Hematopoietic multipotent progenitor cell treated with erythropoietin and hydrocortisone succinate and interleukin-3 and kit ligand, for 17 days (in vitro differentiated cells): Measurements from ENCODE around the gene DDX11.
"Not testable (repeated sequence)": the region's sequence is repeated elsewhere in the genome, so short reads cannot be mapped to it uniquely, and the experiment has no call there.

ENCODE experiments used
- DNase-seq: peaks from one replicate; pipeline ENCODE4 v3.0.0-alpha.2; 2015; ENCODE audit warnings: low spot score

DDX11 gene

GRCh38 chr12:31073527-31074332 lies at the start of gene DDX11:
DDX11 (plus strand) TSS chr12:31073860; CDS start chr12:31078394, 4,534 bp downstream.
- DNase-seq: peak; percentile 75

- no peak for DNase-seq
Observed at GRCh38 chr12:31026202-31026601, 47.5 kb upstream of the DDX11 start.

- not testable (repeated sequence) for DNase-seq
Observed at GRCh38 chr12:31027006-31027405, 46.7 kb upstream of the DDX11 start.

GRCh38 chr12:31029468-31029867 lies 44.2 kb upstream of the DDX11 start:
- no peak for DNase-seq

GRCh38 chr12:31029916-31030562 lies 43.6 kb upstream of the DDX11 start:
- DNase-seq: no peak

GRCh38 chr12:31031951-31032335 lies 41.7 kb upstream of the DDX11 start:
- no peak for DNase-seq

- DNase-seq: no peak
Observed at GRCh38 chr12:31033146-31033545, 40.5 kb upstream of the DDX11 start.

GRCh38 chr12:31033681-31034080 lies 40.0 kb upstream of the DDX11 start:
- no peak for DNase-seq

- DNase-seq: no peak
Observed at GRCh38 chr12:31034372-31034771, 39.3 kb upstream of the DDX11 start.

- DNase-seq: no peak
Observed at GRCh38 chr12:31035226-31035625, 38.4 kb upstream of the DDX11 start.

GRCh38 chr12:31035967-31036665 lies 37.5 kb upstream of the DDX11 start:
- DNase-seq: no peak

GRCh38 chr12:31037028-31037427 lies 36.6 kb upstream of the DDX11 start:
- no peak for DNase-seq

GRCh38 chr12:31037931-31038330 lies 35.7 kb upstream of the DDX11 start:
- DNase-seq: no peak

- DNase-seq: no peak
Observed at GRCh38 chr12:31041033-31041564, 32.6 kb upstream of the DDX11 start.

GRCh38 chr12:31050143-31050542 lies 23.5 kb upstream of the DDX11 start:
- not testable (repeated sequence) for DNase-seq

- DNase-seq: not testable (repeated sequence)
Observed at GRCh38 chr12:31050548-31050947, 23.1 kb upstream of the DDX11 start.

GRCh38 chr12:31051692-31052091 lies 22.0 kb upstream of the DDX11 start:
- DNase-seq: not testable (repeated sequence)

- DNase-seq: not testable (repeated sequence)
Observed at GRCh38 chr12:31052121-31052520, 21.5 kb upstream of the DDX11 start.

GRCh38 chr12:31052666-31053439 lies 20.8 kb upstream of the DDX11 start:
- DNase-seq: not testable (repeated sequence)

- not testable (repeated sequence) for DNase-seq
Observed at GRCh38 chr12:31053944-31054343, 19.7 kb upstream of the DDX11 start.

- peak; percentile 2 for DNase-seq
Observed at GRCh38 chr12:31057671-31058070, 16.0 kb upstream of the DDX11 start.

- not testable (repeated sequence) for DNase-seq
Observed at GRCh38 chr12:31066196-31066595, 7.5 kb upstream of the DDX11 start.
